ENCODE results near the gene TMEM120B. TPM values are rescaled to one million over a fixed set of nuclear protein-coding genes. Genes with fewer than 3 reads are reported as not detected.
A peak's percentile ranks its signal among the peaks of the same experiment; 100 is the strongest.
"Not testable (repeated sequence)": the region's sequence is repeated elsewhere in the genome, so short reads cannot be mapped to it uniquely, and the experiment has no call there.

The TMEM120B gene
- total RNA-seq, 1 experiment from 2014 or later, result 20.5 TPM

GRCh38 chr12:121713793-121714192 lies 1.2 kb downstream of the TMEM120B start:
- Histone ChIP-seq H3K27me3 (ENCODE audit: insufficient read depth, low read length) (no peaks in the 10 kb centered on the region), H3K4me2 (ENCODE audit: low read length) (peak overlapping the region; percentile 99), H3K9me3 (ENCODE audit: control insufficient read depth in 1 of 2, insufficient read depth in 1 of 2, low read depth in 1 of 2, low read length in 2 of 2) (no peaks in the 10 kb centered on the region), H2AFZ (ENCODE audit: low read depth, low read length, poor library complexity, severe bottlenecking) (no peak overlapping the region), H4K20me1 (ENCODE audit: insufficient read depth) (no peaks in the 10 kb centered on the region), H3K36me3 (ENCODE audit: control insufficient read depth in 1 of 2, insufficient read depth in 2 of 2, low read length in 2 of 2) (peaks cover 0 to 5% of the 10 kb centered on the region in 2 experiments; a peak in 1 of 4 replicates), H3K27ac (ENCODE audit: low read depth, low read length) (0 out of 2 replicates have a peak overlapping the region, but pooled peaks have one; percentile 66), H3K9ac (ENCODE audit: low read length) (peak overlapping the region; percentile 95), H3K79me2 (ENCODE audit: insufficient read depth, low read length) (peaks cover 55% of the 10 kb centered on the region), H3K9me2 (ENCODE audit: insufficient read depth) (no peaks in the 10 kb centered on the region), H3K4me1 (ENCODE audit: control insufficient read depth in 1 of 2, insufficient read depth in 2 of 2, low read length in 2 of 2) (peaks cover 10 to 46% of the 10 kb centered on the region in 2 experiments; a peak in 3 of 4 replicates), H3K4me3 (replicated peaks in 1 of 2; ENCODE audit: low read depth in 1 of 2, low read length in 2 of 2) (peak overlapping the region; percentile 89 to 94)
- BruUV-seq (replicated peaks), result TSS peak; percentile 64
- ATAC-seq (no peak), DNase-seq (ENCODE audit: low read depth, low spot score) (no peak)
- intact Hi-C loops (cut with micrococcal nuclease), result no loop called here
- ChIA-PET CTCF (interaction anchor here (3.4 kb wide), 1 partner anchor 81 kb away, joined by 20 read pairs; the partner anchor contains the start of gene RHOF), RAD21 (ENCODE audit: low non-redundant PET in 1 of 2, low total read pairs in 2 of 2, uncharacterized antibody in 2 of 2, unreplicated experiment in 2 of 2) (no interaction called here), POLR2A (no interaction called here)
- TF ChIP-seq CBX3 (IDR thresholded peaks at IDR 0.05; ENCODE audit: low read depth) (no peak), POLR2AphosphoS5 (IDR thresholded peaks at IDR 0.05; ENCODE audit: low read depth, low read length) (no peak), MAX (IDR thresholded peaks at IDR 0.05) (no peak), ZFX (IDR thresholded peaks at IDR 0.05) (no peak), EGR1 (IDR thresholded peaks at IDR 0.05; ENCODE audit: low read depth) (no peak), ZNF274 (IDR thresholded peaks at IDR 0.05; ENCODE audit: low read depth, low read length) (no peak), ELF1 (IDR thresholded peaks at IDR 0.05; ENCODE audit: borderline replicate concordance, low read depth) (no peak), EZH2 (IDR thresholded peaks at IDR 0.05) (no peak), CEBPB (IDR thresholded peaks at IDR 0.05; ENCODE audit: low read depth) (no peak), TCF7L2 (IDR thresholded peaks at IDR 0.05; ENCODE audit: borderline replicate concordance, extremely low read depth, insufficient read depth, insufficient read length) (no peak), SIN3A (IDR thresholded peaks at IDR 0.05; ENCODE audit: low read depth) (no peak), SRF (IDR thresholded peaks at IDR 0.05; ENCODE audit: low read depth) (no peak), ATF3 (IDR thresholded peaks at IDR 0.05) (no peak), CTCF (IDR thresholded peaks at IDR 0.05 in 2 of 3, conservative IDR thresholded peaks at IDR 0.05 in 1 of 3; ENCODE audit: borderline replicate concordance in 1 of 3, insufficient read depth in 1 of 3, low read depth in 2 of 3, low read length in 2 of 3) (no peak), EZH2phosphoT487 (IDR thresholded peaks at IDR 0.05; ENCODE audit: borderline replicate concordance) (no peak)

- H3K9ac ChIP-seq (ENCODE audit: low read length); H3K9me2 ChIP-seq (ENCODE audit: insufficient read depth); H3K27ac ChIP-seq (ENCODE audit: low read depth, low read length); H3K4me2 ChIP-seq (ENCODE audit: low read length); DNase-seq (ENCODE audit: low read depth, low spot score); H4K20me1 ChIP-seq (ENCODE audit: insufficient read depth); H3K9me3 ChIP-seq (ENCODE audit: control insufficient read depth in 1 of 2, insufficient read depth in 1 of 2, low read depth in 1 of 2, low read length in 2 of 2); BruUV-seq (replicated peaks); H2AFZ ChIP-seq (ENCODE audit: low read depth, low read length, poor library complexity, severe bottlenecking); H3K4me3 ChIP-seq (replicated peaks in 1 of 2; ENCODE audit: low read depth in 1 of 2, low read length in 2 of 2); ATAC-seq; H3K36me3 ChIP-seq (ENCODE audit: control insufficient read depth in 1 of 2, insufficient read depth in 2 of 2, low read length in 2 of 2); RAD21 ChIA-PET (ENCODE audit: low non-redundant PET in 1 of 2, low total read pairs in 2 of 2, uncharacterized antibody in 2 of 2, unreplicated experiment in 2 of 2); intact Hi-C loops (cut with micrococcal nuclease); H3K27me3 ChIP-seq (ENCODE audit: insufficient read depth, low read length); CTCF ChIA-PET: not testable (repeated sequence)
- peaks cover 60% of the 10 kb centered on the region for H3K79me2 ChIP-seq (ENCODE audit: insufficient read depth, low read length)
- POLR2A ChIA-PET, result interaction anchor here (0.6 kb wide), 1 partner anchor 489 kb away, joined by 3 read pairs; the partner anchor contains the start of gene B3GNT4
- peaks cover 10 to 39% of the 10 kb centered on the region in 2 experiments; a peak in 3 of 4 replicates for H3K4me1 ChIP-seq (ENCODE audit: control insufficient read depth in 1 of 2, insufficient read depth in 2 of 2, low read length in 2 of 2)
Observed at GRCh38 chr12:121715055-121715454, 2.5 kb downstream of the TMEM120B start.

Data from HCT116 (cell line).